Muscle layer of duodenum (tissue), 2 donors: ENCODE measurements around the gene USF3.

Experiments used
- H3K27ac ChIP-seq: one replicate; pipeline ENCODE4 v1.7.0; 2013; ENCODE audit warnings: mild to moderate bottlenecking, low read length
- H3K27me3 ChIP-seq: one replicate; pipeline ENCODE4 v1.7.0; 2013; ENCODE audit warnings: low read depth, mild to moderate bottlenecking, control low read depth, low read length
- H3K36me3 ChIP-seq, 2 donors: one replicate each; pipeline ENCODE4 v1.7.0; 2013; ENCODE audit warnings: low read length in 2 of 2, control low read depth in 1 of 2, mild to moderate bottlenecking in 1 of 2; ENCODE audit not compliant: insufficient read depth in 2 of 2, control insufficient read depth in 1 of 2
- H3K4me1 ChIP-seq, 2 donors: one replicate each; pipeline ENCODE4 v1.7.0; 2013; ENCODE audit warnings: low read length in 2 of 2, mild to moderate bottlenecking in 2 of 2, control low read depth in 1 of 2, moderate library complexity in 1 of 2; ENCODE audit not compliant: insufficient read depth in 2 of 2, control insufficient read depth in 1 of 2
- H3K4me3 ChIP-seq, 2 donors: one replicate each; pipeline ENCODE4 v1.7.0; 2013; ENCODE audit warnings: low read length in 2 of 2, low read depth in 1 of 2, mild to moderate bottlenecking in 1 of 2
- H3K9me3 ChIP-seq, 2 donors: one replicate each; pipeline ENCODE4 v1.7.0; 2013; ENCODE audit warnings: low read length in 2 of 2, control low read depth in 1 of 2, mild to moderate bottlenecking in 1 of 2; ENCODE audit not compliant: control insufficient read depth in 1 of 2
- donor health status: healthy.

The USF3 gene

DNA sequence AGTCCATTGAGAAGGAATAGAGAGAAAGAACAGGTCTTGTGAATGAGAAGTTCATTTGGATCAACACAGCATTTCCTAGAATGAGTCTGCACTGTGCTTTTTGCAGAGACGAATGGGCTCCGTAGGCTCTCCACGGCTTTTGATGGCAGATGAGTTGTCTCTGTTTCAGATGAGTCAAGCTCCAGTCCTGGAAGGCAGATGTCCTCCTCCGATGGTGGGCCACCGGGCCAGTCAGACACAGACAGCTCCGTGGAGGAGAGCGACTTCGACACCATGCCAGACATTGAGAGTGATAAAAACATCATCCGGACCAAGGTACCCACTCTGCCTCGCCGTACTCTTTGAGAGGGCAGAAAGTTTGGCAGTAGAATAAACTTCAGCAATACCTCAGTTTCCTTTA, 93.6 kb downstream of the USF3 start:
- Histone ChIP-seq H3K36me3 (peaks cover 0 to 3% of the 10 kb centered on the region in 2 donors), H3K4me1 (no peaks in the 10 kb centered on the region), H3K4me3 (no peak overlapping the region), H3K27me3 (no peaks in the 10 kb centered on the region), H3K27ac (no peak overlapping the region), H3K9me3 (no peaks in the 10 kb centered on the region)

- Histone ChIP-seq H3K27ac (no peak overlapping the region), H3K36me3 (peaks cover 0 to 3% of the 10 kb centered on the region in 2 donors), H3K4me3 (no peak overlapping the region), H3K27me3 (no peaks in the 10 kb centered on the region), H3K9me3 (no peaks in the 10 kb centered on the region), H3K4me1 (no peaks in the 10 kb centered on the region)
Observed at GRCh38 chr3:113602256-113602655, 94.2 kb downstream of the USF3 start.

DNA sequence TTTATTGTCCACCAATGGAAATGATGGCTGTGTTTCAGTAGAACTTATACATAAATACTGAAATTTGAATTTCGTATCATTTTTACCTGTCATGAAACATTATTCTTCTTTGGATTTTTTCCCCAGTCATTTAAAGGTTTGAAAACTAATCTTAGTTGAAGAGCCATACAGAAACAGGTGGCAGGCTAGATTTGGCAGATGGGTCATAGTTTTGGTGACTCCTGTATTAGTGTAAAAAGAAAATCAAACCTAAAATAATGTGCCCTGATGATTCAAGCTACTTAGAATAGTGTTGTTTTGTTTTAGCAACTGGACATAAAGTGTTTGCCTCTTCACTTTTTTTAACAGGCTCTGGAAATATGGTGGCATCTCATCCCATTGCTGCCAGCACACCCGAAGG, 95.2 kb downstream of the USF3 start:
- no peak overlapping the region for H3K27ac ChIP-seq

GRCh38 chr3:113600418-113601182, 95.8 kb downstream of the USF3 start:
- no peaks in the 10 kb centered on the region for H3K4me1 ChIP-seq
- no peak overlapping the region for H3K4me3 ChIP-seq
- H3K27ac ChIP-seq: no peak overlapping the region
- H3K9me3 ChIP-seq: no peaks in the 10 kb centered on the region
- H3K36me3 ChIP-seq: peaks cover 0 to 3% of the 10 kb centered on the region in 2 donors
- no peaks in the 10 kb centered on the region for H3K27me3 ChIP-seq

More for the DNA sequence above, 95.2 kb downstream of the USF3 start:
- no peaks in the 10 kb centered on the region for H3K4me1 ChIP-seq
- H3K9me3 ChIP-seq: no peaks in the 10 kb centered on the region
- H3K27me3 ChIP-seq: no peaks in the 10 kb centered on the region
- H3K36me3 ChIP-seq: peaks cover 0 to 3% of the 10 kb centered on the region in 2 donors
- no peak overlapping the region for H3K4me3 ChIP-seq
